Small intestine (tissue), 7 donors: Measurements from ENCODE around the gene ANO10. TPM values are rescaled to one million over a fixed set of nuclear protein-coding genes. Genes with fewer than 3 reads are reported as not detected.
A peak's percentile ranks its signal among the peaks of the same experiment; 100 is the strongest.

Source experiments
- DNase-seq, 2 donors: peaks; one replicate each; pipeline versions ENCODE4 v3.0.0 to v3.0.0-alpha.2; 2013
- FAIRE-seq: peaks from 2 replicates; lab custom pipeline; 2012; peaks lifted over from hg19 to GRCh38; lab: Jason Lieb, UNC
- H3K27ac ChIP-seq, 3 donors: one replicate each; pipeline ENCODE4 v1.5.1; 2013; ENCODE audit warnings: low read length in 2 of 3, mild to moderate bottlenecking in 2 of 3, control low read depth in 1 of 3, inconsistent platforms in 1 of 3, low read depth in 1 of 3, moderate library complexity in 1 of 3
- H3K27me3 ChIP-seq, 3 donors: one replicate each; pipeline ENCODE4 v1.6.1; 2013; ENCODE audit warnings: low read length in 3 of 3, inconsistent platforms in 1 of 3; ENCODE audit not compliant: control insufficient read depth in 3 of 3, insufficient read depth in 3 of 3
- H3K36me3 ChIP-seq, 3 donors: one replicate each; pipeline ENCODE4 v1.6.1; 2013; ENCODE audit warnings: low read length in 3 of 3, inconsistent platforms in 1 of 3, low read depth in 1 of 3, mild to moderate bottlenecking in 1 of 3, moderate library complexity in 1 of 3; ENCODE audit not compliant: control insufficient read depth in 3 of 3, insufficient read depth in 2 of 3
- H3K4me1 ChIP-seq, 3 donors: one replicate each; pipeline ENCODE4 v1.6.1; 2013; ENCODE audit warnings: low read length in 2 of 3, inconsistent platforms in 1 of 3, low read depth in 1 of 3, mild to moderate bottlenecking in 1 of 3, moderate library complexity in 1 of 3; ENCODE audit not compliant: control insufficient read depth in 3 of 3, insufficient read depth in 2 of 3
- H3K4me3 ChIP-seq, 3 donors: one replicate each; pipeline ENCODE4 v1.5.1; 2013; ENCODE audit warnings: low read length in 3 of 3, control low read depth in 1 of 3, inconsistent platforms in 1 of 3, low read depth in 1 of 3, mild to moderate bottlenecking in 1 of 3, moderate library complexity in 1 of 3
- H3K9me3 ChIP-seq, 2 donors: one replicate each; pipeline ENCODE4 v1.6.1; 2013; ENCODE audit warnings: low read depth in 1 of 2, low read length in 1 of 2; ENCODE audit not compliant: control insufficient read depth in 2 of 2, insufficient read depth in 1 of 2
- WGBS, 3 donors: extraction: QIAGEN DNeasy Blood & Tissue Kit; methylation state at CpG; one replicate each; pipeline ENCODE4 v1.1.7; 2013; 5-methylcytosine and 5-hydroxymethylcytosine counted together
- polyA plus RNA-seq, 4 donors: library from polyadenylated mRNA; stranded (reverse) in 3 of 4; unstranded in 1 of 4; fragments of 200-250 nt in 3 of 4; fragments of 120-200 nt in 1 of 4; gene quantifications; one replicate each; pipeline versions ENCODE4 v1.2.1 to v1.2.3, GENCODE V29; 2013
- donor health status: healthy with polysubstance abuse.
- donor health status: control.
- donor health status: control.
- donor health status: Bipolar disorder and iron deficiency.
- donor health status: healthy.

ANO10 gene
- polyA plus RNA-seq, 4 donors = 21.7 to 45.6 (median 30.1) TPM

DNA sequence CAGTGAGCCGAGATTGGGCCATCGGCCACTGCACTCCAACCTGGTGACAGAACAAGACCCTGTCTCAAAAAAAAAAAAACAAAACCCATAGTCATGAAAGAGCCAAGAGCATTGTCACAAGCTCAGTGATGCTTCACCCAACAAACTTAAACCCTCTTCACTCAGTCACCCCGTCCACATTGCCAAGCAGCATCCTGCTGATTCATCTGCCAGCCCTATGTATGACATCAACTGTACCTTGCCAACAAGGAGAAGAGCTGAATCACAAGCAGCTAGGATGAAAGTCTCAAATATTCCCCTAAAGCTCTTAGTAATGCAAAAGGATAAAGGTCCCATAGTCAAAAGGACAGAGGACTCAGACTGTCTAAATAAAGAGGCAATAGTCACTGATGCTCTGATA lies 90.0 kb downstream of the ANO10 start:
- Histone ChIP-seq H3K36me3 (peaks cover 0 to 2% (median 2%) of the 10 kb centered on the region in 3 donors), H3K27ac (no peak overlapping the region), H3K27me3 (no peaks in the 10 kb centered on the region), H3K4me3 (no peak overlapping the region), H3K4me1 (no peaks in the 10 kb centered on the region), H3K9me3 (peaks cover 0 to 2% of the 10 kb centered on the region in 2 donors)
- no peak for FAIRE-seq
- 90 to 98% (median 95%) methylated on average over 3 of the region's 3 CpGs for WGBS, 3 donors
- no peak for DNase-seq

DNA sequence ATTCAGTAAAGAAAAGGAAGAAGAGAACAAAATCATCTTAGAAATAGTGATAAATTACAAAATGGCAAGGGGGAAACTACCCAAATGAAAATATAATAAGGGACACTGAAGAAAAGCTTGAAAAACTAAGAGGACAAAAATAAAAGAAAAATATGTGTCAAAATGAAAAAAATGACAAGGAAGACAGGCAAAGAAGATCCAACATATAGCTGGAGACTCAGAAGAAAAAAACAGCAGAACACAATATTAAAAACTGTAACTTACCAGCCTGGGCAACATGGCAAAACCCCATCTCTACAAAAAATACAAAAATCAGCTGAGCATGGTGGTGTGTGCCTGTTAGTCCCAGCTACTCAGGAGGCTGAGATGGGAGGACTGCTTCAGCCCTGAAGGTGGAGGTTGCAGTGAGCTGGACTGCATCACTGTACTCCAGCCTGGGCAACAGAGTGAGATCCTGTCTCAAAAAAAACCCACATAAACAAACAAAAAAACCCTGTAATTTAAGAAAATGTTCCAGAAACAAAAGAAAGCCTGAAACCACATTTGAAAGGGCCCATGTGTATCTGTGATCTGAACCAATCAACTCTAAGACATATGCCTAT lies 93.2 kb downstream of the ANO10 start:
- peaks cover 0 to 6% of the 10 kb centered on the region in 2 donors for H3K9me3 ChIP-seq
- no peak for FAIRE-seq
- DNase-seq = no peak
- peaks cover 2 to 3% (median 3%) of the 10 kb centered on the region in 3 donors for H3K36me3 ChIP-seq
- H3K27ac ChIP-seq = no peak overlapping the region
- no peak overlapping the region for H3K4me3 ChIP-seq
- H3K27me3 ChIP-seq = no peaks in the 10 kb centered on the region
- peaks cover 0 to 3% (median 0%) of the 10 kb centered on the region in 3 donors for H3K4me1 ChIP-seq

DNA sequence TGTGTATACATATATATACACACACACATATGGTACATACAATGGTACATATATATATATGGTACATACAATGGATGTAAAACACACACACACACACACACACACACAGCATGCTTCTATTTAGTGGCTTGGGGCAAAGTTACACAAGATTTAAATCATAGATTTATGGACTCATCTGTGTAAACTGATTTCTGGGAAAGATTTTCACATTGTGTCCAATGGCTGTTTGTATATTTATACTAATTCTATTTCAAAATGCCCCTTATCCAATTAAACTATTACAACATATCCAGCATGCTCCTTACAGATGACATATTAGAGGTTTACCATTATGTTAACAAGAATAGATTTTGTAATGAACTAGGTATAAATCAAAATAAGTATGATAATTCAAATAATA lies 94.9 kb downstream of the ANO10 start:
- Histone ChIP-seq H3K27me3 (no peaks in the 10 kb centered on the region), H3K4me1 (peaks cover 0 to 12% (median 0%) of the 10 kb centered on the region in 3 donors), H3K36me3 (peaks cover 2 to 4% (median 3%) of the 10 kb centered on the region in 3 donors), H3K9me3 (peaks cover 0 to 6% of the 10 kb centered on the region in 2 donors), H3K27ac (no peak overlapping the region), H3K4me3 (no peak overlapping the region)
- DNase-seq (no peak), FAIRE-seq (no peak)

DNA sequence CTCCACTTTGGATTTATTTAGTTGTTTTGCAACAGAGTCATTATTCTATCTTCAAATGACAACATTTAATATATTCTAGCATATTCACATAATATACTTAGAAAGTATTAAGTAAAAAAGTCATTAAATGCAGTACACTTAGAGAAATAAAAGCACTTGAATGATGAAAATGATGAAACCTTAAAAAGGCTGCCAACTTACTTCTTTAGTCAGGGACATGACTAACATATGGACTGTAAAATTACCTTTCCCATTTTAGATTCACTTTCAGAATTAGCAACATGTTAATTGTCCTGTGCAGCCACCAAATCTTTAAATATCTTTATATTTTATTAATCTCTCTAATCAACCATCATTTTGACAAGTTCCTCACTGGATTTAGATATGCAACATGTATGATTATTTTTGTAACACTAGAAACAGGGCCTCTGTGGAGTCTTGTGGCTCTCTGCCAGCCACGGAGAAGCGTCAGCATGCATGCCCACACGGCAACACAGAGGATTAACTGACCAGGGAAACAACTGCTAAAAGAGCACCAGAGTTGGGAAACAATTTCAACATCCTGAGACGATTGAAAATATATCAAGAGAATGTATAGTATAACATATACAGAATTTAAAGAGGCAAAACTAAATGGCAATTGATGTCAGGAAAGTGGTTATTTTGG lies 95.7 kb downstream of the ANO10 start:
- no peak overlapping the region for H3K27ac ChIP-seq
- WGBS, 3 donors = 88 to 94% (median 89%) methylated on average over 4 of the region's 4 CpGs
- no peaks in the 10 kb centered on the region for H3K27me3 ChIP-seq
- H3K4me3 ChIP-seq = no peak overlapping the region
- H3K4me1 ChIP-seq = peaks cover 0 to 12% (median 0%) of the 10 kb centered on the region in 3 donors
- DNase-seq = no peak
- peaks cover 2 to 4% (median 3%) of the 10 kb centered on the region in 3 donors for H3K36me3 ChIP-seq
- FAIRE-seq = no peak
- peaks cover 0 to 6% of the 10 kb centered on the region in 2 donors for H3K9me3 ChIP-seq

DNA sequence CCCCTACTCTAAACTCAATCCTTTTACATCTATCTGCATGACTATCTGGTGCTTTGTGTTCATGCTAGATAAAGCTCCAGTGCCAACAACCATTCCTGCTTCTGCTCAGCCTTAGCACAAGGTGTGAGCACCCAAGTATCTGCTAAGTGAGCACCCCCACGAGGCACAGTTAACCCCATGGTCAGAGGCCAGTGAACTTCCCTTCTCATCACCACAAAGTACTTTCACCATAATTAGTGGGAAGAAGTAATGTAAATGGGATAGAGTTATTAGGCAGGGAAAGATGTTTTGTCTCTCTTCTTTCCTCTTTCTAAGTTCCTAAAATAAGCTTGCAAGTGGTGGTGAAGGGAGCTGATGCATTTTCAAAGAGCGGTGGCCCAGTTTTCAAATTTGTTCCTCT lies 96.4 kb downstream of the ANO10 start:
- Histone ChIP-seq H3K36me3 (peaks cover 2 to 4% (median 3%) of the 10 kb centered on the region in 3 donors), H3K27ac (no peak overlapping the region)
- FAIRE-seq = no peak

DNA sequence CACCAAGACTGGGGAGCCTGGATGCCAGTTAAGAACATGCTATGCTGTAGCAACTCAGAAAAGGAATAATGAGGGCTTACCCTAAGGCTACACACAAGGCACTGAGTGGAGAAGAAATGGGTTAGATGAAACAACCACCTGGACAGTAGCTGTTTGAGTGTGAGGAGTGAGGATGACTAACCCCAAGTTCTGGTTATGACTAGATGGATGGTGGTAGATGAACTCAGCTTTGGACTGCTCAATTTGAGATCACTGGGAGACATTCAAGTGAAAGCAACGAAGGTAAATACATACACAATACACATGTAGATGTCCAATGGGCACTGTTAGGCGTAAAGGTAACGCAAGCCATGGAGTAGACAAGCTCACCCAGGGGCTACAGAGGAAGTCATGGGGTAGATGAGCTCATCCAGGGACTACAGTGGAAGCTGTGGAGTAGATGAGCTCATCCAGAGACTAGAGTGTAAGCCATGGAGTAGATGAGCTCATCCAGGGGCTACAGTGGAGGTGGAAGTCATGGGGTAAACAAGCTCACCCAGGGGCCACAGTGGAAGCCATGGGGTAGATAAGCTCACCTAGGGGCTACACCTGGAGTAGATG lies 98.3 kb downstream of the ANO10 start:
- Histone ChIP-seq H3K36me3 (peaks cover 0 to 4% (median 2%) of the 10 kb centered on the region in 3 donors), H3K27me3 (no peaks in the 10 kb centered on the region), H3K27ac (peak overlapping the region in 2 of 3 donors; percentile 9 to 54), H3K9me3 (peaks cover 0 to 10% of the 10 kb centered on the region in 2 donors), H3K4me3 (no peak overlapping the region), H3K4me1 (peaks cover 0 to 12% (median 0%) of the 10 kb centered on the region in 3 donors)
- no peak for FAIRE-seq
- DNase-seq = no peak
- WGBS, 3 donors = 84 to 89% (median 87%) methylated on average over 3 of the region's 3 CpGs

More for the DNA sequence above, 96.4 kb downstream of the ANO10 start:
- WGBS, 3 donors = 85 to 91% (median 90%) methylated on average over 2 of the region's 2 CpGs
- no peak for DNase-seq
- Histone ChIP-seq H3K9me3 (peaks cover 0 to 6% of the 10 kb centered on the region in 2 donors), H3K4me3 (no peak overlapping the region), H3K27me3 (no peaks in the 10 kb centered on the region), H3K4me1 (peaks cover 0 to 12% (median 0%) of the 10 kb centered on the region in 3 donors)

DNA sequence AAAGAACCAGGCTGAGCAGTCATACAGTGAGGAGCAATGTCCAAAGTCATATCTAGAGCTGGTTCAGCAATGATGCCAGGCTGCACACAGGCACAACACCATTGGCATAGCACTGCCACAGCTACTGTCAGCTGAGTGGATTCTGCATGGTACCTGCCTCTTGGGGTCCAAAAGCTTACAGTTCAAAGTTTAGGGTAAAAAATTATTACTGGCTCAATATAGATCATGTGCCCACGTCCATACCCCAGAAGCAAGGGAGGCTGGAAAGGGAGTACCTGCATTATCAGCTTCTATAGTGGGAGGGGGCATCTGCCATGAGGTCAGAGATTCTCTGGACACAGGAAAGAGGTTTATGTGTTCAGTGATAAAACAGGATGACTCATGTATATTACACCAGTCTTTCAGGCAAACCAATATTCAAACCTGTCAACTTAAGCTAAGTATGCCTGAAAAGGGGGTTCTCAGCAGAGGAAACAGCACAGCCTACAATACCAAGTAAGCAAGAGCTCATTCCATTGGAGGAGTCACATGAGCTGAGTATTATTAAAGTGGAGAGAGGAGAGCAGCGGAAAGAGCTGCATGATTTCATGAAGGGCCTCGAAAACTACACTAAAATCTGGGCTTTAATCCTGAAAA lies 99.0 kb downstream of the ANO10 start:
- FAIRE-seq (no peak), DNase-seq (peak; percentile 31 to 46)
- peaks cover 0 to 12% (median 0%) of the 10 kb centered on the region in 3 donors for H3K4me1 ChIP-seq
- no peak overlapping the region for H3K4me3 ChIP-seq
- H3K27me3 ChIP-seq = no peaks in the 10 kb centered on the region
- H3K9me3 ChIP-seq = peaks cover 0 to 12% of the 10 kb centered on the region in 2 donors
- WGBS, 3 donors = 83 to 95% (median 89%) methylated on average over 3 of the region's 3 CpGs
- H3K27ac ChIP-seq = peak overlapping the region in 2 of 3 donors; percentile 9 to 54
- peaks cover 0 to 4% (median 2%) of the 10 kb centered on the region in 3 donors for H3K36me3 ChIP-seq

DNA sequence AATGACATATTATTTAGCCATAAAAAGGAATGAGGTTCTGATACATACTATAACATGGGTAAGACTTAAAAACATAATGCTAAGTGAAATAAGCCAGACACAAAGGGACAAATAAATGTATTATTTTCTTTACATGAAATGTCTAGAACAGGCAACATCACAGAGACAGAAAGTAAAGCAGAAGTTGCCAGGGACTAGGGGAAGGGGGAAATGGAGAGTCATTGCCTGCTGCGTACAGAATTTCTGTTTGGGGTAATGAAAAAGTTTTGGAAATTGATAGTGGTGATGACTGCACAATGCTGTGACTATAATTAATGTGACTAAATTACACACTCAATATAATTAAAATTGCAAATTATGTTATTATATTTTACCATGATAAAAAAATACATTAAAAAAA lies 99.9 kb downstream of the ANO10 start:
- Histone ChIP-seq H3K27ac (no peak overlapping the region), H3K9me3 (peaks cover 0 to 12% of the 10 kb centered on the region in 2 donors)

More for the DNA sequence above, 99.9 kb downstream of the ANO10 start:
- Histone ChIP-seq H3K27me3 (no peaks in the 10 kb centered on the region), H3K4me3 (no peak overlapping the region), H3K36me3 (peaks cover 0 to 4% (median 2%) of the 10 kb centered on the region in 3 donors), H3K4me1 (peaks cover 0 to 17% (median 0%) of the 10 kb centered on the region in 3 donors)
- DNase-seq = no peak
- WGBS, 3 donors = 85 to 100% (median 86%) methylated on average over 1 of the region's 1 CpG
- FAIRE-seq = no peak
